SK-N-SH (cell line): Measurements from ENCODE around the gene STK25. TPM values are rescaled to one million over a fixed set of nuclear protein-coding genes. Genes with fewer than 3 reads are reported as not detected.

Experiments
- CTCF ChIA-PET: fragments of 300-600, 350-600 bp; formaldehyde crosslinking; extraction: SDS; loops from one replicate; lab custom pipeline; 2021; lab: Yijun Ruan, JAX
- POLR2A ChIA-PET: fragments of 350-600 bp; sonication (Branson Sonifier 250); formaldehyde crosslinking; extraction: SDS; loops from one replicate; lab custom pipeline; 2020; ENCODE audit warnings: antibody characterized with exemption, inconsistent platforms; lab: Yijun Ruan, JAX
- DNase-seq: peaks from one replicate; pipeline ENCODE4 v3.0.0; 2012
- H2AFZ ChIP-seq: fragments of 200-600 bp; sonication (generic); 2 replicates; pipeline ENCODE4 v1.8.1; 2016; ENCODE audit warnings: antibody characterized with exemption, mild to moderate bottlenecking, low read depth
- H3F3A ChIP-seq: fragments of 200-600 bp; sonication (generic); replicated peaks from 2 replicates; pipeline ENCODE3; 2016; ENCODE audit warnings: antibody characterized with exemption, mild to moderate bottlenecking; ENCODE audit not compliant: insufficient read depth
- H3K27ac ChIP-seq, 2 experiments: fragments of 200-500 bp in 1 of 2; fragments of 200-600 bp in 1 of 2; sonication (Bioruptor generic) in 1 of 2; sonication (generic), shearing (Covaris generic) in 1 of 2; 2 replicates each; pipeline versions ENCODE4 v1.5.1 to v1.6.1; 2014 to 2016; ENCODE audit warnings: low read depth in 2 of 2, inconsistent platforms in 1 of 2, low read length in 1 of 2, mild to moderate bottlenecking in 1 of 2, mixed read lengths in 1 of 2
- H3K27me3 ChIP-seq: fragments of 200-600 bp; sonication (generic), shearing (Covaris generic); 2 replicates; pipeline ENCODE4 v1.6.1; 2016; ENCODE audit warnings: mixed run types; ENCODE audit not compliant: insufficient read depth
- H3K36me3 ChIP-seq, 2 experiments: fragments of 200-500 bp in 1 of 2; fragments of 200-600 bp in 1 of 2; sonication (Bioruptor generic) in 1 of 2; sonication (generic) in 1 of 2; replicated peaks in 1 of 2; 2 replicates each; pipeline versions ENCODE3 to v1.5.1; 2014 to 2016; ENCODE audit warnings: low read length in 1 of 2, mild to moderate bottlenecking in 1 of 2; ENCODE audit not compliant: insufficient read depth in 2 of 2, control insufficient read depth in 1 of 2
- H3K4me1 ChIP-seq, 2 experiments: fragments of 200-500 bp in 1 of 2; fragments of 200-600 bp in 1 of 2; sonication (Bioruptor generic) in 1 of 2; sonication (generic), shearing (Covaris generic) in 1 of 2; 2 replicates each; pipeline versions ENCODE4 v1.5.1 to v1.6.1; 2014 to 2016; ENCODE audit warnings: low read depth in 1 of 2, low read length in 1 of 2, mixed run types in 1 of 2; ENCODE audit not compliant: insufficient read depth in 2 of 2, control insufficient read depth in 1 of 2
- H3K4me2 ChIP-seq: fragments of 200-600 bp; sonication (generic), shearing (Covaris generic); 2 replicates; pipeline ENCODE4 v1.6.1; 2017; ENCODE audit warnings: mixed run types
- H3K4me3 ChIP-seq, 2 experiments: fragments of 200-500 bp in 1 of 2; fragments of 200-600 bp in 1 of 2; sonication (Bioruptor generic) in 1 of 2; sonication (generic), shearing (Covaris generic) in 1 of 2; 2 replicates each; pipeline versions ENCODE4 v1.5.1 to v1.8.1; 2014 to 2016; ENCODE audit warnings: low read depth in 2 of 2, inconsistent platforms in 1 of 2, low read length in 1 of 2, mild to moderate bottlenecking in 1 of 2, mixed read lengths in 1 of 2, moderate library complexity in 1 of 2
- H3K79me2 ChIP-seq: fragments of 200-600 bp; sonication (generic); 2 replicates; pipeline ENCODE4 v1.8.1; 2017; ENCODE audit warnings: mild to moderate bottlenecking; ENCODE audit not compliant: insufficient read depth
- H3K9ac ChIP-seq: fragments of 200-600 bp; sonication (generic); 2 replicates; pipeline ENCODE4 v1.6.1; 2017; ENCODE audit warnings: mixed run types
- H3K9me2 ChIP-seq: fragments of 200-600 bp; sonication (generic); 2 replicates; pipeline ENCODE4 v1.6.1; 2017; ENCODE audit warnings: mixed run types
- H3K9me3 ChIP-seq: fragments of 200-600 bp; sonication (generic); 2 replicates; pipeline ENCODE4 v1.6.1; 2017; ENCODE audit warnings: mixed run types, mild to moderate bottlenecking, moderate library complexity
- H4K20me1 ChIP-seq: fragments of 200-600 bp; sonication (generic); 2 replicates; pipeline ENCODE4 v1.6.1; 2017; ENCODE audit warnings: mild to moderate bottlenecking, mixed run types; ENCODE audit not compliant: insufficient read depth
- CHD2 ChIP-seq: fragments of 150-350 bp; IDR thresholded peaks from 2 replicates; pipeline ENCODE4 v1.6.1; 2018; ENCODE audit warnings: low read length; ENCODE audit not compliant: partially characterized antibody
- CTCF ChIP-seq: fragments of 200-600 bp; sonication (generic); IDR thresholded peaks from 2 replicates; pipeline ENCODE4 v1.6.1; 2017; ENCODE audit warnings: antibody characterized with exemption, mild to moderate bottlenecking, moderate library complexity
- ELF1 ChIP-seq: IDR thresholded peaks from 2 replicates; pipeline ENCODE4 v1.4.0; 2012
- EZH2phosphoT487 ChIP-seq: fragments of 200-600 bp; sonication (generic); IDR thresholded peaks from 2 replicates; pipeline ENCODE4 v1.6.1; 2017; ENCODE audit warnings: low read depth, mixed run types, mild to moderate bottlenecking, antibody characterized with exemption, moderate library complexity, borderline replicate concordance
- FOXJ3 ChIP-seq: sonication (generic); formaldehyde crosslinking; IDR thresholded peaks from 2 replicates; pipeline ENCODE4 v1.5.1; 2020; ENCODE audit warnings: mild to moderate bottlenecking, missing genetic modification reagents
- FOXM1 ChIP-seq: IDR thresholded peaks from 2 replicates; pipeline ENCODE4 v1.4.0; 2012; ENCODE audit warnings: low read depth, mild to moderate bottlenecking
- GABPA ChIP-seq: IDR thresholded peaks from 2 replicates; pipeline ENCODE4 v1.4.0; 2012; ENCODE audit warnings: low read depth, mild to moderate bottlenecking
- GATA2 ChIP-seq: sonication (generic); formaldehyde crosslinking; IDR thresholded peaks from 2 replicates; pipeline ENCODE4 v1.5.0; 2020; ENCODE audit warnings: mild to moderate bottlenecking, missing genetic modification reagents
- JUND ChIP-seq: IDR thresholded peaks from 2 replicates; pipeline ENCODE4 v1.4.0; 2012
- MEF2A ChIP-seq: IDR thresholded peaks from 2 replicates; pipeline ENCODE4 v1.4.0; 2012; ENCODE audit warnings: low read depth, borderline replicate concordance
- NFIC ChIP-seq: IDR thresholded peaks from 2 replicates; pipeline ENCODE4 v1.4.0; 2012; ENCODE audit warnings: borderline replicate concordance
- POLR2AphosphoS5 ChIP-seq: IDR thresholded peaks from 2 replicates; pipeline ENCODE4 v1.6.1; 2012; ENCODE audit warnings: low read depth, low read length
- RAD21 ChIP-seq: IDR thresholded peaks from 2 replicates; pipeline ENCODE4 v1.6.1; 2012; ENCODE audit warnings: mild to moderate bottlenecking, low read length
- RCOR1 ChIP-seq: fragments of 150-350 bp; IDR thresholded peaks from 2 replicates; pipeline ENCODE4 v1.6.1; 2017; ENCODE audit warnings: antibody characterized with exemption, low read length
- RFX5 ChIP-seq: IDR thresholded peaks from 2 replicates; pipeline ENCODE4 v1.6.1; 2012; ENCODE audit warnings: mild to moderate bottlenecking, improper control_type of control experiment, low read length
- RXRA ChIP-seq: IDR thresholded peaks from 2 replicates; pipeline ENCODE4 v1.4.0; 2012; ENCODE audit warnings: low read depth, mild to moderate bottlenecking, borderline replicate concordance
- SMC3 ChIP-seq: IDR thresholded peaks from 2 replicates; pipeline ENCODE4 v1.6.1; 2012; ENCODE audit warnings: low read depth, low read length, improper control_type of control experiment
- TCF12 ChIP-seq: IDR thresholded peaks from 2 replicates; pipeline ENCODE4 v1.4.0; 2012
- USF2 ChIP-seq: fragments of 150-350 bp; IDR thresholded peaks from 2 replicates; pipeline ENCODE4 v1.6.1; 2017; ENCODE audit warnings: antibody characterized with exemption, low read length, low read depth, borderline replicate concordance
- YY1 ChIP-seq: IDR thresholded peaks from 2 replicates; pipeline ENCODE4 v1.4.0; 2012; ENCODE audit warnings: low read depth, mild to moderate bottlenecking
- ZBTB33 ChIP-seq: IDR thresholded peaks from 2 replicates; pipeline ENCODE4 v1.4.0; 2012; ENCODE audit warnings: low read depth, borderline replicate concordance
- WGBS: methylation state at CpG from one replicate; pipeline ENCODE4 v1.1.6; 2017; ENCODE audit warnings: low lambda C conversion rate; 5-methylcytosine and 5-hydroxymethylcytosine counted together
- polyA plus RNA-seq, 3 experiments: library from polyadenylated mRNA; depleted of rRNA; stranded (reverse); fragments of >200 nt; gene quantifications; 2 replicates each; pipeline ENCODE4 v1.2.3, GENCODE V29; 2012

The STK25 gene
- polyA plus RNA-seq, 1 of the 3 experiments (the other 2 are of a cell fraction): 236 TPM

GRCh38 chr2:241475267-241475666, 33.1 kb downstream of the STK25 start:
- H3F3A ChIP-seq: no peaks in the 10 kb centered on the region
- ChIA-PET POLR2A (no interaction called here), CTCF (no interaction called here)
- H3K4me3 ChIP-seq: no peak overlapping the region
- H4K20me1 ChIP-seq: no peaks in the 10 kb centered on the region
- peaks cover 0 to 4% of the 10 kb centered on the region in 2 experiments for H3K36me3 ChIP-seq
- H3K27me3 ChIP-seq: no peaks in the 10 kb centered on the region
- H3K9me3 ChIP-seq: no peaks in the 10 kb centered on the region
- no peak overlapping the region for H3K27ac ChIP-seq
- WGBS: 90% methylated on average over 1 of the region's 3 CpGs
- no peaks in the 10 kb centered on the region for H3K79me2 ChIP-seq
- H3K4me2 ChIP-seq: no peak overlapping the region
- TF ChIP-seq ZBTB33 (no peak), POLR2AphosphoS5 (no peak), RFX5 (no peak), JUND (no peak), RXRA (no peak), USF2 (no peak), TCF12 (no peak), GATA2 (CRISPR knock-in tag) (no peak), FOXJ3 (CRISPR knock-in tag) (no peak), ELF1 (no peak), YY1 (no peak), FOXM1 (no peak)
- H3K9me2 ChIP-seq: no peaks in the 10 kb centered on the region
- no peak overlapping the region for H3K9ac ChIP-seq
- no peak overlapping the region for H2AFZ ChIP-seq
- H3K4me1 ChIP-seq: no peaks in the 10 kb centered on the region; a peak in 1 of 4 replicates
- no peak for DNase-seq

GRCh38 chr2:241473399-241473798, 35.0 kb downstream of the STK25 start:
- POLR2A ChIA-PET: no interaction called here
- Histone ChIP-seq H3K4me3 (no peak overlapping the region), H3F3A (no peaks in the 10 kb centered on the region), H3K4me1 (no peaks in the 10 kb centered on the region), H3K27me3 (no peaks in the 10 kb centered on the region), H3K27ac (no peak overlapping the region), H3K79me2 (no peaks in the 10 kb centered on the region), H3K36me3 (peaks cover 0 to under 1% of the 10 kb centered on the region in 2 experiments), H4K20me1 (no peaks in the 10 kb centered on the region), H3K9me3 (no peaks in the 10 kb centered on the region), H3K9me2 (no peaks in the 10 kb centered on the region), H3K4me2 (no peak overlapping the region), H3K9ac (no peak overlapping the region), H2AFZ (no peak overlapping the region)
- DNase-seq: no peak
- CTCF ChIA-PET: no interaction called here
- TF ChIP-seq YY1 (no peak), EZH2phosphoT487 (no peak), GABPA (no peak), RAD21 (no peak), GATA2 (CRISPR knock-in tag) (no peak), CHD2 (no peak), ZBTB33 (no peak), SMC3 (no peak), TCF12 (no peak), JUND (no peak), RCOR1 (no peak), ELF1 (no peak), RXRA (no peak), CTCF (no peak), NFIC (no peak), MEF2A (no peak)
- 100% methylated on average over 1 of the region's 3 CpGs for WGBS
